Kasumi-1 (cell line): ENCODE data around the gene MYL6.

Experiments used
- DNase-seq, 2 experiments: peaks; one replicate each; lab custom pipeline; 2025; lab: John Stamatoyannopoulos, UW

MYL6 gene

DNA sequence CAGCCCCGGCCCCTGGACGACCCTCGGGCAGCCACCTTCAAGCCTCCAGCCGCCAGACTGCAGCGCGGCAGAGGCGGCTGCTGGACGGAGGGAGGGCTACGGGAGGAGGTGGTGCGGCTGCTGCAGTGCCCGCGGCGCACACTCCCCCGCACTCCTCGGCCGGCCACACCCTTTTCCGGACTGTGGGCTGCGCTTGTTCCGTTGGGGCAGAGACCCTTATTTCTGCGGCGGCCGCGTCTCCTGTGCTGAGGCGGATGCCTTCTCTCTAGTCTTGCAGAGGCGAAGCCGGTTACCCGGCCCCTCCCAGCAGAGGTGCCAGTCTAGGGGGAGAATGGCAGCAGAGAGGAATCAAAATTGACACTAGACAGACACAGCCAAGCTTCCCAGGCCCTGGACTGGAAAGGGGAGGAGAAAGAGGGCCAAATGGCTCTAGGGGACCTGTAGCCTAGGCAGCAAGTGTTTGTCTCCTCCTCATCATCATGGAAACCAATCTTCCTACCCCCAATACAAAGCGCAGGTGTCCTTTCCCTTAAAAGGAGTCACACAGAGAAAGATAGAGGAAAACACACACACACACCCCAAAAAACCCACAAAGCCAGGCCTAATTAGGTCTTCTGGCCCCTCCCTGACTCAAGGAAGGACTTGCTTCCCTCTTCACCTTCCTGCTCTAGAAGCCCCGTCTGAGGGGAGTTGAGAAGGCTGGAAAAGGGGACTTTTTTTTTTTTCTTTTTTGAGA, 28.8 kb upstream of the MYL6 start:
- DNase-seq: peak; percentile 80 to 82

DNA sequence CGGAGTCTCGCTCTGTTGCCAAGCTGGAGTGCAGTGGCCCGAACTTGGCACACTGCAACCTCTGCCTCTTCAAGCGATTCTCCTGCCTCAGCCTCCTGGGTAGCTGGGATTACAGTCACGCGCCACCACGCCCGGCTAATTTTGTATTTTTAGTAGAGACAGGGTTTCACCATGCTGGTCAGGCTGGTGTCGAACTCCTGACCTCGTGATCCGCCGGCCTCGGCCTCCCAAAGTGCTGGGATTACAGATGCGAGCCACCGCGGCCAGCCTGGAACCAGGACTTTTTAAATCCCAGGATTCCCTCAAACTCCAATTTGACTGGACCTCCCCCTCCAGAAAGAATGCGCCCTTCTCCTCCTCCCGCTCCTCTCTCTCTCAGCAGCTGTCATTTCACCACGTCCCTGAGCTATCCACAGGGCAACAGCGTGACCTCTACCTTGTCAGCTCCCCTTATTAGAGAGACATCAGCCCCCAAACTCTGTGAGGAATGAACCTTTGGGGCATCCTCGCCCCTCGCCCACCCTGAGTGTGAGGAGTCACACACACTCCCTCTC, 28.1 kb upstream of the MYL6 start:
- no peak for DNase-seq

DNA sequence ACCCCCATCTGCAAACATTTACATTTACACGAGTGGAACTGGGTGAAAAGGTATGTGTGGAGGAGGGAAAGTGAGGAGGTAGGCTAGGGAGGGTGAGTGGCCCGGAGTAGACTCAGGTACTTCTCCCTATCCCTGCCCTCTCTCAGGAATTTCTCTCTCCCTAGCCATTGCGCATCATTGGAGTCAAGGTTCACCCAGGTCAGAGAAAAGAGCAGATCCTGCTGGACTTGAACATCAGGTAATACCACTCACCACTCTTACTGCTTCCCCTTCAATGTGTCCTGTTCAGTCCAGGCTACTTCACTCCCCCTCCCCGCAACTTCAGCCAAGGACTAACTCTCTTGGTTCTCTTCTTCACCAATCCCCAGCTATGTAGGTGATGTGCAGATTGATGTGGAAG, 27.3 kb upstream of the MYL6 start:
- DNase-seq: no peak

DNA sequence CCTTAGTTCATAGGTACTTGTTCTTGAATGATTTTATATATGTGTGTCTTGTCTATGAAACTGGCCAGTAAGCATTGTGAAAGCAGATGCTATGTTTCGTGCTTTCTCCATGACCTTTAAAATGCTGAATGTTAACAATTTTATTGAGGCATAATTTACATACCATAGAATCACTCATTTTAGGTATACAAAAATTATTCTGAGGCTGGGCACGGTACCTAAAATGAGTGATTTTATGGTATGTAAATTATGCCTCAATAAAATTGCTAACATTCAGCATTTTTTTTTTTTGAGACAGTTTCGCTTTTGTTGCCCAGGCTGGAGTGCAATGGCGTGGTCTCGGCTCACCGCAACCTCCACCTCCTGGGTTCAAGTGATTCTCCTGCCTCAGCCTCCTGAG, 23.3 kb upstream of the MYL6 start:
- DNase-seq: no peak

DNA sequence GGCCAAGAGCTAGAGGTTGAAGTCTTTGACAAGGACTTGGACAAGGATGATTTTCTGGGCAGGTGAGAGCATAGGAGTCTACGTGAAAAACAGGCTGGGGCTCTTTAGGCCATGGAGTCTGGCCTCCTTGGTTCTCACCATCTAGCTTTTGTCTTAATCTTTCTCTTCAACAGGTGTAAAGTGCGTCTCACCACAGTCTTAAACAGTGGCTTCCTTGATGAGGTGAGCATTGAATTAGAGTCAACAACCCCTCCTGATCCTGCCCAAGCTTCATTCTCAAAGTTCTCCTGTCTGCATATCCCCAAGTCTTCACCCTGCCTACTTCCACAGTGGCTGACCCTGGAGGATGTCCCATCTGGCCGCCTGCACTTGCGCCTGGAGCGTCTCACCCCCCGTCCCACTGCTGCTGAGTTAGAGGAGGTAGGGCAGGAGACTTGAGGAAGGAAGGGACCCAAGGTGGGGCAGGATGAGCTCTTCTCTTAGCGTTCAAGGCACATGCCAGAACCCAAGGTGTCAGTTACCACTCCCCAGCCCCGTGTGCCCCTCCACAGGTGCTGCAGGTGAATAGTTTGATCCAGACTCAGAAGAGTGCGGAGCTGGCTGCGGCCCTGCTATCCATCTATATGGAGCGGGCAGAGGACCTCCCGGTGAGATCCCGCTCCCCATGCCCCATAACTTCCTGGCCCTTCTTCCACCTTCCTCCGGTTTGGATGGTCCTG, 20.1 kb upstream of the MYL6 start:
- no peak for DNase-seq

DNA sequence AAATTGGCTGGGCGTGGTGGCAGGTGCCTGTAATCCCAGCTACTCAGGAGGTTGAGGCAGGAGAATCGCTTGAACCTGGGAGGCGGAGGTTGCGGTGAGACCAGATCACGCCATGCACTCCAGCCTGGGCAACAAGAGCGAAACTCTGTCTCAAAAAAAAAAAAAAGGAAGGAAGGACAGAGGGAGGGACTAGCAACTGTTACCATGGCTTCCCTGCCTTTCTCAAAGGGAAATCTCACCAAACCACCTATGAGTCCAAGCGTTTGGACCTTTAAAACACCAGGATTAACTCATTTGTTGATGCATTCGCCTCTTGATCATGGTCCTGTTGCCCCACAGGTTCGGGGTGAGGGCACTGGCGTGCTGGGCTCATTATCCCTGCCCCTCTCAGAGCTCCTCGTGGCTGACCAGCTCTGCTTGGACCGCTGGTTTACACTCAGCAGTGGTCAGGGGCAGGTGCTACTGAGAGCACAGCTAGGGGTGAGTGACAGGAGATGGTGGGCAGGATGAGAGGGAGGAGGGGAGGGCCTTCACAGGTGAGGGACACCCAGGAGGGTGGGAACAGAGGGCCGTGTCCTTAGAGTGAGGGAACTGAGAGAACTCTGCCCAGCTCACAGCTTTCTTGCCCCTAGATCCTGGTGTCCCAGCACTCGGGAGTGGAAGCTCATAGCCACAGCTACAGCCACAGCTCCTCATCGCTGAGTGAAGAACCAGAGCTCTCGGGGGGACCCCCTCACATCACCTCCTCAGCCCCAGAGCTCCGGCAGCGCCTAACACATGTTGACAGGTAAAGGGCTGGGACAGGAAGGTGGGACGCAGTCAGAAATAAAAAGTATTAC, 16.0 kb upstream of the MYL6 start:
- no peak for DNase-seq

DNA sequence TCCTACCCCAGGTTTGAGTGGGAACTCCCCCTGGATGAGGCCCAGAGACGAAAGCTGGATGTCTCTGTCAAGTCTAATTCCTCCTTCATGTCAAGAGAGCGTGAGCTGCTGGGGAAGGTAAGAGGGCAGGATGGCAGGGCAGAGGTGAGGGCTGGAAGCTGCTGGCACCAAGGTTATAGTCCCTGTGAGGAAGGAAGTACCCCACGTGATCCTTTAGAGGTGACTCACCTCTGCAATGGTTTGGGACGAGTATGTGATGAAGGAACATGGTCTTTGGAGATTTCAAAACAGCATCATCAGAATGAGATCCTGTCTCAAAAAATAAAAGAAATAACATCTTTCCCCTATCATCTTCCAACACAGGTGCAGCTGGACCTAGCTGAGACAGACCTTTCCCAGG, 14.9 kb upstream of the MYL6 start:
- DNase-seq: no peak

DNA sequence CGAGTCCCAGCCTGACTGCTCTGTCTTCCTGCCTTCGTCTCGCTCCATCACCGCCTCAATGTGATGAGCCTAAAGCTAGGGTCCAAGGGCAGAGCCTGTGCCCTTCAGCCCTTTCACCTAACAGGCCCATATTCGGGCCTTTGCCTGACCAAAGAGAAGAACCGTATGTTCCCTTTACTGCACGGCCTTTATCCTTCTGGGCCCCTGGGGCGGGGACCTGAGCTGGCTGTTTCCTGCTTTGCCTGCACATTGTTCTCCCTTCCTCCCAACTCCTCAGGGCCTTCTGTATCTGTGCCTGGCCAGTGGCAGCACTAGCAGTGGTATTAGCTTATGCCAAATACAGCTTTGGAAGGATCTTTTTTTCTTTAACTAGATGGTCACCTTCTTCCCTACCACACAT, 14.3 kb upstream of the MYL6 start:
- DNase-seq: no peak

DNA sequence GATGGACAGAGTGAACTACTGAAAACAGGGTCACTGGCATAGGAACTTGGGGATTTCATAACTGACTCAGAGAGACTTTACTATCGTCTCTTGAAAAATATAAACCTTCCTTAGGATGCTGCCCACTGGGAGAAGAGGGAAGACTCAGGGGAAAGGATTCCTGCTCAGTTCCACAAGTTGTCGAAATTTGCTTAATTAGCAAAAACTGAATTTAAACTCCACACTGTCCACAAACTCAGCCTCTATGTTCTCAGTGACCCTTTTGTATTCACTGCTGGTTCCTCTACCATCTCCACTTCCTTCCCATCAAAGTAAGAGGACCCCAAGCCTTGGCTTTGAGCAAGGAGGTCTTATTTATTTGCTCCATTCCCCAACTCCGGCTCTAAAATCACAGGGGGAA, 12.9 kb upstream of the MYL6 start:
- no peak for DNase-seq

DNA sequence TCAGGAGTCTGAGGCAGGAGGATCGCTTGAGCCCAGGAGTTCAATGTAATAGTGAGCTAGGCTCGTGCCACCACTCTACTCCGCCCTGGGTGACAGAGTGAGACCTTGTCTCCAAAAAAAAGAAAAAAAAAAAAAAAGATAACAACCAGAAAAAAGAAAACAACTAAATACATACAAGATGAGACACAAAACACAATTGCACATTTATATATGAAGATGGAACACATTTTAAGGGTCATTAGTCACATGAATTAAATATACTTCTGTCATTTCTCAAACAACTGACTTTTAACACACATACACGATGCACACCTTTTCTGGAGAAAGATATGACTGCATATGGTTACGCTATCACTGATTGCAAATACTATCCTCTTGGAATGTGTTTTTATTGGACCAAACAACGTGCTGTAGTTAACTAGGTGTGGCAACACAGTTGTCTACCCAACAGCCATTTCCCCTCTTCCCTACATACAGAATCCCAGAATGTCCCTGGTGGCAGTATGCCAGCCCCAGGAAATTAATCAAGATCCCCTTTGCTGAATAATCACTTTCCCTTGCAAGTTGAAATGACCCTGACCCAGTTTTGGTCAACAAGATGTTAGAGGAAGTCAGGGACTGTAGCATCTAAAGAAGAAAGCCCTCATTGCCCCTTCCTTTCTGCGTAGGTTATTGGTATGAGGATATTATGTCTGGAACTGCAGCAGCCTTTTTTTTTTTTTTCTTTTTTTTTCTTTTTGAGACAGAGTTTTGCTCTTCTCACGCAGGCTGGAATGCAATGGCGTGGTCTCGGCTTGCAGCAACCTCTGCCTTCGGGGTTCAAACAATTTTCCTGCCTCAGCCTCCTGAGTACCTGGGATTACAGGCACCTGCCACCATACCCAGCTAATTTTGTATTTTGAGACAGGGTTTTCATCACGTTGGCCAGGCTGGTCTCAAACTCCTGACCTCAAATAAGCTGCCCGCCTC, 11.4 kb upstream of the MYL6 start:
- DNase-seq: no peak

DNA sequence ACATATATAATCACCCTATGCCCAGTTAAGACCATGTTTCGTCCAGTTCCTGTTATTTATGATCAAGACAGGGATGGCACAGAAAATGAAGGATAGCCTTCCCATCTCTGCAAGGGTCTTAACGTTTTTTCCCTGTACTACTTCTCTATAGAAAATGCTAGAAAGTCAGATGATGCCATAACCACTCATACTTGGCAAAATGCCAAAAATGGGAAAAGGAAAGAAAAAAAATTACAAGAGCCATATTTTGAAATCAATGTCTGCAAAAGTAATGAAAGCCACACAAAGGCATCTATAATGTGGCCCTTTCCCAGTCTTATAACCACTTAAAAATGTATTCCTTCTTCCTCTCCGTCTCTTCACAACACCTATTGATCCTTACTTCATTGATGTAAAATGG, 7.6 kb upstream of the MYL6 start:
- DNase-seq: no peak

DNA sequence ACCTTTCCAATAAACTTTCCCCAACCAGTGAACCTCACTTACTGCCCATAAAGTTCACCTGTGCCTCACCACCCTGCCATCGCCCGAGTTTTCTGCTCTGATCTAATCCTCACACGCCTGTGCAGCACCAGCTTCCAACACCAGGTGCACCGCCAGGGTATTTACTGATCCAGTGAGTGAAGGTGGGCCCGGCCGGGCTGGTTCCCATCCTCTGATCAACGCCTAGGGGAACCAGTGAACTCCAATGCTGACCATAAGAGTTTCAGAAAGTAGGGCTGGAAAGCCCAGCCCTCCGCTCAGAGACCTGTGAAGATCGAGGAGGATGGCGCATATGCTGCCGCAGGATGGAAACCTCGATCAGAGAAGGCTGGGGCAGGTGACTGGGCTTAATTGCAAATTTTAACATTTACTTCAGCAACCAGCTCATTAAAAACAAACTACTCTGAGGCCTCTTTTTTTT, 6.5 kb upstream of the MYL6 start:
- DNase-seq: peak; percentile 52 to 62

DNA sequence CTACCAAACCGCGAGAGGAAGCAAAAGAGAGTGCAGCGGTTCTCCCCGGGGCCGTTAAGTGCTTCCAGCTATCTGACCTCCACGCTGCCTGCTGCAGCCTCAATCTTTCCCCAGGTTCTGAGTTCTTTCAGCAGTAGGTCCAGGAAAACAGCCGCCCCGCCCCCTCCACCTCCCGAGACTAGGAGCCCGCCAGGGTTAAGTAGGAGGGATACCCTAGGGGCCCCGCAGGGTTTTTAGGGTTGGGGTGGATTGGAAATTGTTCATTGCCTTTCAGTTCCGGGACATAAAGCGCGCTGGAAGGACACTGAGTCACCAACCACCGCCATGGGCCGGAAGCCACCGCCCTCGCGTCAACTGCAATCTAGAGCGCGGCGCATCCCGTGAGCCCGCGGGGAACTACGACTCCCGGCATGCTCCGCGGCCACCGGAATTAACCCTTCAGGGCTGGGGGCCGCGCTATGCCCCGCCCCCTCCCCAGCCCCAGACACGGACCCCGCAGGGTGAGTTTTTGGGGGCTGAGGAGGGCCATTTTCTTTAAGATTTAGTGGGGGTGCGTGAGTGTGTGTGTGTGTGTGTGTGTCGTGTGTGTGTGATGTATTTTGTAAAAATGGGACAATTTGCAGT, 5.9 kb upstream of the MYL6 start, which contains the start of gene MYL6B:
Gene MYL6B, plus strand, starts transcription at position 456 of the 624 bp plus-strand sequence. CDS start 1,332 bp downstream, outside the sequence.
- peak; percentile 88 to 94 for DNase-seq

DNA sequence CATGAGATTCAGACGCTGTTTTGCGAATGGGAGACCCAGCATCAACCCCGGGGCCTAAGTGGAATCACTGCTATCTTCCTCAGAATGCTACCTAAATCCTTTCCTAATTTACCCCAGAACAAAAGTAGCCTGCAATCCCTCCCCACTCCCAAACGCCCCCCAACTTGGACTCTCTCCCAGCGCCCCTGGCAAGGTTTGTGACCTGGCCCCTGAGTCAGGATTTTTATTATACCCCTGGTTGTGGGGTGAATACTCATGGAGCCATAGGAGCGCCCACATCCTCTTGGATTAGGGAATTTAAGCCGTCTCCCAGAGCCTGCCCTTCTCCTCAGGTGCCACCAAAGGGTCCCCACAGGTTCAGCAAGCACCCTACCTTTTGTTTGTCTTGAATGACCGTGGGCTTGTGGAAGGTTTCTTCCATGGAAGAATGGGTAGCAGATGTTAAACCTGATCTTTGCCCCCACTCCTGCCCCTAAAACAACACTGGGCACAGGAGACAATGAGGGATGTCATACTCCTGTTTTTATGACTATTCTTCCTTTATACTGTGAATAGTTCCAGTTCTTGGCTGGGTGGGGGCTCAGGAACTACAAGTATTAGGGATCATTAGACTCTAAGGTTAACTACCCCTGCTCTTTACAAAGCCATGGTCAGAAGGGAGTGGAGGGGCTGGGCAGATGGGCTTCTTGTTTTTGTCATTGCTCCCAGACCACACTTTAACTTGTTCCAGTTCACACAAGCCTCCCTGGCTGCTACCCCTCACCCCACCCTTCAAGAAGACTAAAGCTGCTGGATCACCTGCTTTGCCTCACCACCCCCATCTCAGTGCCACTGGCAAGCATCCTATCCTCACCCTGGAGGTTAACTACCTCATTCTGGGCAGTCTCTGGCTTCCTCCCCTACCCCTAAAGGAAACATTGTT, 5.1 kb upstream of the MYL6 start:
- no peak for DNase-seq

DNA sequence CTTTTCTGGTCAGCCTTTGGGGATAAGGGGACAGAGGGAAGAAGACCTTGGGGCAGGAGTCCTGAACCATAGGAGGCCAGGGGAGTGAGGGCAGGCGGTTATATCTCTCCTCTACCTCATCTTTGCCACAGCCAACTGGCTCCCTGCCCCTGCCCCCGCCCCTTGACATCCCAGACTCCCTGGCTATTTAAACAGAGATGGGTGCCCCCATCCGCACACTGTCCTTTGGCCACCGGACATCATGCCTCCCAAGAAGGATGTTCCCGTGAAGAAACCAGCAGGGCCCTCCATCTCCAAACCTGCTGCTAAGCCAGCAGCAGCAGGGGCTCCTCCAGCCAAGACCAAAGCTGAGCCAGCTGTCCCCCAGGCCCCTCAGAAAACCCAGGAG, 4.5 kb upstream of the MYL6 start:
- DNase-seq: no peak

DNA sequence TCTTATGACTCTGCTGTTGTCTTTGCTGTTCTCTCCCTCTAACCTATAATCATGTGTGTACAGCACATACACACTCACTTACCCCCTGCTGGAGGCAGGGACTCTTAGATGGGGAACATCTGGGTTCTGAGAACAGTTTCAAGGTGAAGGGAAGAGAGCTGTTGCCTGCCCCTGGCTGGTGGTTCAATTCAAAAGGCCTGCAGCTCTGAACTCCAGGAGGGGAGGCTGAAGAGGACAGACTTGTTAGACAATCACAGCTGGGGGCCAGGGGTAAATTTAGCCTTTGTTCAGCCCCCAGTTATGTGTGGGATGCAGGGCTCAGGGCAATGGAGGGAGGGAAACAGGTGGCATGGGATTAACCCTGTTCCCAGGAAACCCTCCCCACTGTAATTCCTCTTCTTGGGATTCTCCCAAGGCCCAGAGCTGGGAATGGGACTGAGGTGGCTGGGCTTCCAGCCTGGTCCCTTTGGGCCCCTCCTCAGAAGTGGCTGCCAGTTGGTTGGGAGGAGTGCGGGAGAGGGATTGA, 3.9 kb upstream of the MYL6 start:
- no peak for DNase-seq

DNA sequence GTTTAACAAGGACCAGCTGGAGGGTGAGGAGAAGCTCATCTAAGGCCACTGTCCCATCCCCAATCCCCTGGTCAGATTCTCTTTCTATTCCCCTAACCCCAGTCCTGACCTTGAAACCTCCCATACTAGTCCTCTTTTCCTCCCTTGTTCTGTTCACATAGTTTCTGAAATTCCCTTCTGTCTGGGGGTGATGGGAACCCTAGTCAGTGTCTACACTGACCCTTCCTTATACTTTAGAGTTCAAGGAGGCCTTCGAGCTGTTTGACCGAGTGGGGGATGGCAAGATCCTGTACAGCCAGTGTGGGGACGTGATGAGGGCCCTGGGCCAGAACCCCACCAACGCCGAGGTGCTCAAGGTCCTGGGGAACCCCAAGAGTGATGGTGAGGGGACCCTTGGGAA, 3.3 kb upstream of the MYL6 start:
- no peak for DNase-seq

DNA sequence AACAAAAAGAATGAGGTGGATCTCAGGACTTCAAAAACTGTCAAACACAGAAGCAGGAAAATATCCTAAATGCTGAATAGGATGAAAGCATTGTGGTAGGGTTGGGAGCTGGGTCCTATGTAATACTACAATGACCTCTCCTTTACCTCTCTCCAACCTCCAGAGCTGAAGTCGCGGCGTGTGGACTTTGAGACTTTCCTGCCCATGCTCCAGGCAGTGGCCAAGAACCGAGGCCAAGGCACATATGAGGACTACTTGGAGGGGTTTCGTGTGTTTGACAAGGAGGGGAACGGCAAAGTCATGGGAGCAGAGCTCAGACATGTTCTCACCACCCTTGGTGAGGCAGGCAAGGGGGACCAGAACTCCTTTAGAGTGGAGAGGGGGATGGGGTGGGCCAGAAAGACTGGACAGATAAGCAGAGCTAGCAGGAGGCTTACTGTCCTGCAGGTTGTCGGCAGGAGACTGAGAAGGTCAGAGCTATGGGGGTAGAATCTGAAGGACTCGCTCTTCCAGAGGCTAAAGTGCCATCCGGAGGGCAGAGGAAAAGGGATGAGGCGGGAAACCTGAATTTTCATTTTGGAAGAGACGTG, 2.8 kb upstream of the MYL6 start:
- no peak for DNase-seq
